Measurements from ENCODE around the gene LRBA. TPM values are rescaled to one million over a fixed set of nuclear protein-coding genes. Genes with fewer than 3 reads are reported as not detected.

LRBA gene
- total and polyA plus RNA-seq, 4 experiments from 2014 or later: 17.1 to 64.5 (median 45.4) TPM

DNA sequence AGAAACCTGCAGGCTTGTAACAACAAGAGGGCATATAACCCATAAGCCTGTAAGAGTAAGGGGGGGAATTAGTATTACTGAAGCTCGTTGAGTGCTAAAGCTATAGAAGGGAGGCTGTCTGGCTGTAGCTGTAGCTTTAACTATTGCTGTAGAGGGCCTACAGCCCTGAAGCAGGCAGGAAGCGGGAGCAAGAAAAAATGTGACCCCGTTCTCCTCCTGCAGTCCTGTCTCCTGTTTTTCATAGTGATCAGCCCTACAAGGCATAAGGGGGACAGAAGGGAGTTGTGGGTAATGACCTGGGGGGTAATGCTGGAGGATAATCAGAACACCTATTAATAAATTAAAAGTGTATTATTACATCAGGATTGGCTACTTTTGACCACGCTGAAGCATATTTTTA, 640.1 kb downstream of the LRBA start:
- Mint-ChIP-seq H3K9me3 (no peaks in the 10 kb centered on the region), H3K4me1 (peaks cover 0 to 3% (median 0%) of the 10 kb centered on the region in 4 donors), H3K27ac (no peak overlapping the region), H3K36me3 (peaks cover 28 to 49% of the 10 kb centered on the region in 2 donors), H3K4me3 (no peak overlapping the region), H3K27me3 (no peaks in the 10 kb centered on the region)
- no peak for DNase-seq
- H3K27me3 ChIP-seq (ENCODE audit: insufficient read depth, low read length): no peaks in the 10 kb centered on the region
- H3K4me1 ChIP-seq (ENCODE audit: insufficient read depth, low read length): no peaks in the 10 kb centered on the region
- CTCF ChIA-PET (ENCODE audit: partially characterized antibody): no interaction called here
- no peaks in the 10 kb centered on the region for H3K36me3 ChIP-seq (ENCODE audit: insufficient read depth, low read length)
- no peak overlapping the region for H3K27ac ChIP-seq (ENCODE audit: low read depth, low read length)
- intact Hi-C loops (cut with micrococcal nuclease): no loop called here
- H3K9me3 ChIP-seq (ENCODE audit: control insufficient read depth in 1 of 2, low read length in 2 of 2): no peaks in the 10 kb centered on the region
- H3K4me3 ChIP-seq (ENCODE audit: low read length in 2 of 2): no peak overlapping the region
- POLR2A ChIA-PET (ENCODE audit: partially characterized antibody): no interaction called here

DNA sequence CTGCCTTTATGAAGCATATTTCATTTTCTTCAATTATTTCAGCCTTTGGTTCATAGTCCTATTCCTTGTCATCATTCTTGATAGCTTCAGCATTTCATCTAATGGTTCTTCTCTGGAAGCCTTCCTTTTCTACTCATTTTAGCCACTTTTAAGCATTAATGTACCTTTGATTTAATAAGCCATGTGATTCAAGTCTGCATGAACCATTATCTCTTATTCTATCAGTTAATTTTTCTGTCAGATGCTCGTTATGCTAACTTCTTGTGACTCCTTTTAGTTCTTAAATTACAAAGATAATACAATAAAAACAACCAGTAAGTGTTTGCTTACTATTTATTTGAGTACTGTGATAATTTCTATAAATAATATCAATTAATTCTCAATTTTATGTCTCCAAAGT, 643.2 kb downstream of the LRBA start:
- Mint-ChIP-seq H3K4me3 (no peak overlapping the region), H3K36me3 (peaks cover 17 to 41% of the 10 kb centered on the region in 2 donors), H3K27ac (no peak overlapping the region), H3K9me3 (no peaks in the 10 kb centered on the region), H3K4me1 (peaks cover 0 to 5% (median 0%) of the 10 kb centered on the region in 4 donors), H3K27me3 (no peaks in the 10 kb centered on the region)
- Histone ChIP-seq H3K4me3 (ENCODE audit: low read length in 2 of 2) (no peak overlapping the region), H3K4me1 (ENCODE audit: insufficient read depth, low read length) (no peaks in the 10 kb centered on the region), H3K27me3 (ENCODE audit: insufficient read depth, low read length) (no peaks in the 10 kb centered on the region), H3K9me3 (ENCODE audit: control insufficient read depth in 1 of 2, low read length in 2 of 2) (no peaks in the 10 kb centered on the region), H3K36me3 (ENCODE audit: insufficient read depth, low read length) (no peaks in the 10 kb centered on the region), H3K27ac (ENCODE audit: low read depth, low read length) (no peak overlapping the region)
- CTCF ChIA-PET (ENCODE audit: partially characterized antibody): no interaction called here
- POLR2A ChIA-PET (ENCODE audit: partially characterized antibody): interaction anchor here (0.6 kb wide), 1 partner anchor 11 kb away, joined by 3 read pairs; no protein-coding TSS in a partner anchor
- DNase-seq: no peak
- intact Hi-C loops (cut with micrococcal nuclease): no loop called here

GRCh38 chr4:150369434-150370380, 645.4 kb downstream of the LRBA start:
- H3K27me3 Mint-ChIP-seq: no peaks in the 10 kb centered on the region
- ChIA-PET CTCF (ENCODE audit: partially characterized antibody) (no interaction called here), POLR2A (ENCODE audit: partially characterized antibody) (no interaction called here)
- peaks cover 8 to 24% of the 10 kb centered on the region in 2 donors for H3K36me3 Mint-ChIP-seq
- intact Hi-C loops (cut with micrococcal nuclease): no loop called here
- no peak for DNase-seq
- H3K27ac Mint-ChIP-seq: peak overlapping the region in 2 of 7 donors; percentile 45 to 48
- Histone ChIP-seq H3K9me3 (ENCODE audit: control insufficient read depth in 1 of 2, low read length in 2 of 2) (no peaks in the 10 kb centered on the region), H3K27ac (ENCODE audit: low read depth, low read length) (no peak overlapping the region), H3K4me3 (ENCODE audit: low read length in 2 of 2) (no peak overlapping the region), H3K27me3 (ENCODE audit: insufficient read depth, low read length) (no peaks in the 10 kb centered on the region), H3K36me3 (ENCODE audit: insufficient read depth, low read length) (no peaks in the 10 kb centered on the region), H3K4me1 (ENCODE audit: insufficient read depth, low read length) (no peaks in the 10 kb centered on the region)
- no peak overlapping the region for H3K4me3 Mint-ChIP-seq
- H3K4me1 Mint-ChIP-seq: peaks cover 0 to 5% (median 0%) of the 10 kb centered on the region in 4 donors
- H3K9me3 Mint-ChIP-seq: no peaks in the 10 kb centered on the region

DNA sequence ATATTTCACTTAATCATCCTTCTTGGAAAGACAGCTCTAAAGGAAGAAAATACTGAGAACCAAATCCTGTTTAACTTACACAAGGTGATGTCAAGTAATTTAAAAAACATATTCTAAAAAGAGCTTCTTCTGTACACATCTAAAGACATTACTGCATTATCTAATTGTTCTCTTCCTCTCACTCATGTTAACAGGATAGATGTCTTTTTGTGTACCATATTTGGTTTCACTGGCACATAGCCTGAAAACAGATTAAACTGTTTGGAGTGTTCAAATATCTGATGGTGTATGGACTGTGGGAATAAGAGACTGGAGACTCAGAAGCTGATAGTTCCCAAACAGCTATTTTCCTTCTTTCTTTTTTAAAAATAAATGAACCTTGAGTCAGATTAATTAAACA, 646.4 kb downstream of the LRBA start:
- intact Hi-C loops (cut with micrococcal nuclease): no loop called here
- Histone ChIP-seq H3K4me1 (ENCODE audit: insufficient read depth, low read length) (no peaks in the 10 kb centered on the region), H3K27me3 (ENCODE audit: insufficient read depth, low read length) (no peaks in the 10 kb centered on the region), H3K36me3 (ENCODE audit: insufficient read depth, low read length) (no peaks in the 10 kb centered on the region), H3K4me3 (ENCODE audit: low read length in 2 of 2) (no peak overlapping the region), H3K9me3 (ENCODE audit: control insufficient read depth in 1 of 2, low read length in 2 of 2) (no peaks in the 10 kb centered on the region), H3K27ac (ENCODE audit: low read depth, low read length) (no peak overlapping the region)
- Mint-ChIP-seq H3K27me3 (no peaks in the 10 kb centered on the region), H3K9me3 (no peaks in the 10 kb centered on the region), H3K4me1 (peaks cover 0 to 5% (median 0%) of the 10 kb centered on the region in 4 donors), H3K27ac (no peak overlapping the region), H3K4me3 (no peak overlapping the region), H3K36me3 (peaks cover 3 to 17% of the 10 kb centered on the region in 2 donors)
- CTCF ChIA-PET (ENCODE audit: partially characterized antibody): no interaction called here
- no peak for DNase-seq
- POLR2A ChIA-PET (ENCODE audit: partially characterized antibody): no interaction called here

GRCh38 chr4:150367326-150367725, 647.8 kb downstream of the LRBA start:
- CTCF ChIA-PET (ENCODE audit: partially characterized antibody): no interaction called here
- Histone ChIP-seq H3K9me3 (ENCODE audit: control insufficient read depth in 1 of 2, low read length in 2 of 2) (no peaks in the 10 kb centered on the region), H3K4me3 (ENCODE audit: low read length in 2 of 2) (no peak overlapping the region), H3K27ac (ENCODE audit: low read depth, low read length) (no peak overlapping the region), H3K4me1 (ENCODE audit: insufficient read depth, low read length) (no peaks in the 10 kb centered on the region), H3K36me3 (ENCODE audit: insufficient read depth, low read length) (no peaks in the 10 kb centered on the region), H3K27me3 (ENCODE audit: insufficient read depth, low read length) (no peaks in the 10 kb centered on the region)
- POLR2A ChIA-PET (ENCODE audit: partially characterized antibody): no interaction called here
- peaks cover 0 to 5% (median 0%) of the 10 kb centered on the region in 4 donors for H3K4me1 Mint-ChIP-seq
- intact Hi-C loops (cut with micrococcal nuclease): no loop called here
- H3K9me3 Mint-ChIP-seq: no peaks in the 10 kb centered on the region
- no peaks in the 10 kb centered on the region for H3K27me3 Mint-ChIP-seq
- peaks cover 0 to 9% of the 10 kb centered on the region in 2 donors for H3K36me3 Mint-ChIP-seq
- H3K4me3 Mint-ChIP-seq: no peak overlapping the region
- DNase-seq: no peak
- no peak overlapping the region for H3K27ac Mint-ChIP-seq

DNA sequence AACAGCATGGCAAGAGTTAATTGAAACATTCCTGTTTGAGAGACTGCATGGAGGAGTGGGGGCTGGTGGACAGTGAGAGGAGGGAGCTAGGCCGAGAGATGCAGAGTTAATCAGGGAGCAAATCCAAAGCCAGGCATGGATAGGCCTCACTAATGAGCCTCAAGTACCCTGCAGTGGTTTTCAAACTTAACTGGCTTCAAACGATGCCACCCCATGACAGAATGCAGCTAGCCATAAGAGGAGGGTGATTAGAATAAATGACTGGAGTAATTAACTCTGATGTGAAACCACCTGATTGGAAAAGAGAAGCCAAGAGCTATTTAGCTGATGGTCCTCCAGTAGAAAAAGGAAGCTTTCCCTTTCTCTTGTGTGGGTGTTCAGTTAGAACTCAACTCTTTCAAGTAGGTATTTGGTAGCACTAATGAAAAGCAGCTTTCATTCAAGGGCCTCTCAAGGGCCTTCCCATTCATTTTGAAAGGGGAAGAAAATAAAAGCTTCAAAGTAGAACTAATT, 648.5 kb downstream of the LRBA start:
- ChIA-PET CTCF (ENCODE audit: partially characterized antibody) (no interaction called here), POLR2A (ENCODE audit: partially characterized antibody) (no interaction called here)
- intact Hi-C loops (cut with micrococcal nuclease): no loop called here
- no peaks in the 10 kb centered on the region for H3K27me3 ChIP-seq (ENCODE audit: insufficient read depth, low read length)
- H3K4me1 Mint-ChIP-seq: peaks cover 0 to 6% (median 1%) of the 10 kb centered on the region in 4 donors
- H3K36me3 ChIP-seq (ENCODE audit: insufficient read depth, low read length): no peaks in the 10 kb centered on the region
- peak overlapping the region in 2 of 7 donors; percentile 17 to 38 for H3K27ac Mint-ChIP-seq
- H3K36me3 Mint-ChIP-seq: peaks cover 0 to 10% of the 10 kb centered on the region in 2 donors
- H3K4me3 Mint-ChIP-seq: no peak overlapping the region
- no peak overlapping the region for H3K4me3 ChIP-seq (ENCODE audit: low read length in 2 of 2)
- no peaks in the 10 kb centered on the region for H3K9me3 Mint-ChIP-seq
- no peak for DNase-seq
- no peaks in the 10 kb centered on the region for H3K9me3 ChIP-seq (ENCODE audit: control insufficient read depth in 1 of 2, low read length in 2 of 2)
- no peaks in the 10 kb centered on the region for H3K27me3 Mint-ChIP-seq
- no peaks in the 10 kb centered on the region for H3K4me1 ChIP-seq (ENCODE audit: insufficient read depth, low read length)
- no peak overlapping the region for H3K27ac ChIP-seq (ENCODE audit: low read depth, low read length)

DNA sequence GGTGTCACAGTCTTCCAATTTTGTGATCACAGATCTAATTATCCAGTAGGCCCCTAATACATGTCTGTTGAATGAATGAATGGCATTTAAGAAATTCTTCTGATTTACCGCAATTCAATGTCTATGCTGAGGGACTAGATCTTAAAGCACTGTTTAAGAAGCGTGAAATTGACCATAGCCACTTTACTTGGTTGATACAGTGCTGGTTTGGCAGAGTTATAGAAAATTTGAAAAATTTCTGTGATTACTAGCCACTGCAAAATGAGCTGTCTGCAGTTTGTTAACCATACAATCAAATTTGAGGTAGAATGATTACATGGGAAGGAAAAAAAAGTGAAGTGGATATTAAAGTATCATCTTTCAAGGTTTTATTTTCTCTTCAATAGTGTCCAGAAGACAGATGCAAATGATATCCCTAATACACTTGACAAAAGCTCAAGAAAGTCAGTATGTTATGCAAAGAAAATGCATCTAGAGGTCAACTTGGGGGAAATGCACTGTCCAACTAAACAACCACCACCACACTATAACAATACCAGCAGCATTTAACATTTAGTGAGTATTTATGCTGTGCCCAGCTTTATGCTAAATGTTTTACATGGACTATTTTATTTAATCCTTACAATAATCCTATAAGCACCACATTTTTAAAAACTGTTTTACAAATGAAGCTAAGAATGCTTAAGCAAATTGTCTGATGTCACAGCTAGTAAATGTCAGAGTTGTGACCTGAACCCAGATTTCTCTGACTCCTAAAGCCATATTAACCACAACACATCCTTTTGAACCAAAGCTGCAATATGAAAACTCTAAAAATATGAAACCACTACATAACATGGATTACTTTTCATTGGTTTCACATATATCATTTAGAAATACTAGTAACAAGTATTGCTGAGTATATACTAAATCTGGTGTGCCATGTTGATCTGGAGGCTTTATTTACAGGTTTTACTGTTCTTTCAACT, 651.1 kb downstream of the LRBA start:
- H3K4me3 Mint-ChIP-seq: no peak overlapping the region
- H3K4me3 ChIP-seq (ENCODE audit: low read length in 2 of 2): no peak overlapping the region
- H3K4me1 Mint-ChIP-seq: peaks cover 0 to 8% (median 1%) of the 10 kb centered on the region in 4 donors
- H3K36me3 Mint-ChIP-seq: peaks cover 0 to 10% of the 10 kb centered on the region in 2 donors
- H3K27me3 Mint-ChIP-seq: no peaks in the 10 kb centered on the region
- H3K36me3 ChIP-seq (ENCODE audit: insufficient read depth, low read length): no peaks in the 10 kb centered on the region
- ChIA-PET POLR2A (ENCODE audit: partially characterized antibody) (no interaction called here), CTCF (ENCODE audit: partially characterized antibody) (no interaction called here)
- DNase-seq: no peak
- H3K27ac Mint-ChIP-seq: no peak overlapping the region
- no peak overlapping the region for H3K27ac ChIP-seq (ENCODE audit: low read depth, low read length)
- H3K4me1 ChIP-seq (ENCODE audit: insufficient read depth, low read length): no peaks in the 10 kb centered on the region
- intact Hi-C loops (cut with micrococcal nuclease): no loop called here
- no peaks in the 10 kb centered on the region for H3K27me3 ChIP-seq (ENCODE audit: insufficient read depth, low read length)
- no peaks in the 10 kb centered on the region for H3K9me3 Mint-ChIP-seq
- H3K9me3 ChIP-seq (ENCODE audit: control insufficient read depth in 1 of 2, low read length in 2 of 2): no peaks in the 10 kb centered on the region
